K562 (cell line): ENCODE data around the gene GATAD2B. TPM values are rescaled to one million over a fixed set of nuclear protein-coding genes. Genes with fewer than 3 reads are reported as not detected.
A peak's percentile ranks its signal among the peaks of the same experiment; 100 is the strongest.

ENCODE experiments used
- ATAC-seq: fragments of 200-7000 bp; cut with Tn5 transposase; 3 replicates; pipeline ENCODE4 v1.9.1; 2020; ENCODE audit warnings: moderate library complexity
- BruUV-seq: library from RNA; stranded (reverse); fragments of 400-500 nt; replicated peaks from 2 replicates; lab custom pipeline; 2021; lab: Mats Ljungman, UMichigan
- CTCF ChIA-PET: fragments of 300-600 bp; formaldehyde crosslinking; extraction: SDS; loops from one replicate; lab custom pipeline; 2021; ENCODE audit warnings: low intra/inter-chr PET ratio; lab: Yijun Ruan, JAX
- POLR2A ChIA-PET: fragments of 300-600, 350-650 bp; sonication (Branson Sonifier 250); formaldehyde crosslinking; extraction: SDS; loops from one replicate; lab custom pipeline; 2021; ENCODE audit warnings: antibody characterized with exemption, inconsistent platforms; lab: Yijun Ruan, JAX
- DNase-seq, 4 experiments: peaks; one replicate each; pipeline versions ENCODE4 v3.0.0 to v3.0.0-alpha.2; 2011 to 2018; ENCODE audit warnings: low spot score in 3 of 4, mixed read lengths in 3 of 4; ENCODE audit errors: extremely low read depth in 1 of 4
- FAIRE-seq: peaks from 2 replicates; lab custom pipeline; 2011; peaks lifted over from hg19 to GRCh38; lab: Jason Lieb, UNC
- H2AFZ ChIP-seq: 2 replicates; pipeline ENCODE4 v1.6.0; 2011; ENCODE audit warnings: low read depth, low read length, control low read depth, inconsistent platforms
- H3K27ac ChIP-seq: fragments of 200-600 bp; 3 replicates; pipeline ENCODE4 v1.8.0; 2011; ENCODE audit warnings: low read depth, mild to moderate bottlenecking, control low read depth, inconsistent platforms, low read length, moderate library complexity, mixed read lengths; ENCODE audit errors: extremely low read depth
- H3K27me3 ChIP-seq, 2 experiments: fragments of 300-600 bp in 1 of 2; 2 replicates in 1 of 2; 3 replicates in 1 of 2; pipeline versions ENCODE4 v1.6.0 to v1.8.0; 2011; ENCODE audit warnings: inconsistent platforms in 2 of 2, low read length in 2 of 2, mild to moderate bottlenecking in 1 of 2, mixed read lengths in 1 of 2, moderate library complexity in 1 of 2; ENCODE audit not compliant: control insufficient read depth in 2 of 2, insufficient read depth in 2 of 2
- H3K36me3 ChIP-seq: fragments of 300-600 bp; 3 replicates; pipeline ENCODE4 v1.8.0; 2011; ENCODE audit warnings: mild to moderate bottlenecking, low read length, inconsistent platforms; ENCODE audit not compliant: control insufficient read depth, insufficient read depth
- H3K4me1 ChIP-seq, 2 experiments: fragments of 200-600 bp in 1 of 2; replicated peaks in 1 of 2; 2 replicates in 1 of 2; 3 replicates in 1 of 2; pipeline versions ENCODE4 v1.5.1 to v1.8.0; 2011; ENCODE audit warnings: inconsistent platforms in 2 of 2, low read length in 2 of 2, mild to moderate bottlenecking in 1 of 2, mixed read lengths in 1 of 2, moderate library complexity in 1 of 2; ENCODE audit not compliant: control insufficient read depth in 2 of 2, insufficient read depth in 2 of 2
- H3K4me2 ChIP-seq: 2 replicates; pipeline ENCODE4 v1.6.1; 2011; ENCODE audit warnings: low read length, control low read depth, inconsistent platforms, mixed read lengths; ENCODE audit not compliant: insufficient read depth
- H3K4me3 ChIP-seq: fragments of 200-600 bp; sonication (generic), shearing (Covaris generic); 2 replicates; pipeline ENCODE4 v1.5.1; 2016; ENCODE audit warnings: control low read depth, inconsistent platforms
- H3K79me2 ChIP-seq: fragments of 200-600 bp; 3 replicates; pipeline ENCODE4 v1.8.0; 2011; ENCODE audit warnings: low read length, inconsistent platforms; ENCODE audit not compliant: control insufficient read depth, insufficient read depth
- H3K9ac ChIP-seq, 2 experiments: 2 replicates each; pipeline versions ENCODE4 v1.6.0 to v1.6.1; 2011; ENCODE audit warnings: low read depth in 2 of 2, low read length in 2 of 2, control low read depth in 1 of 2, inconsistent platforms in 1 of 2, mild to moderate bottlenecking in 1 of 2, mixed read lengths in 1 of 2; ENCODE audit not compliant: insufficient read depth in 1 of 2
- H3K9me1 ChIP-seq: one replicate; pipeline ENCODE4 v1.6.0; 2011; ENCODE audit warnings: inconsistent platforms, mild to moderate bottlenecking, low read length, moderate library complexity; ENCODE audit not compliant: control insufficient read depth, insufficient read depth
- H3K9me3 ChIP-seq: replicated peaks from 2 replicates; pipeline ENCODE4 v1.5.1; 2011; ENCODE audit warnings: low read depth, low read length, inconsistent platforms; ENCODE audit not compliant: control insufficient read depth, insufficient read depth
- H4K20me1 ChIP-seq: replicated peaks from 2 replicates; pipeline ENCODE4 v1.6.1; 2011; ENCODE audit warnings: low read length, inconsistent platforms, mixed read lengths; ENCODE audit not compliant: control insufficient read depth, insufficient read depth
- ATF6 ChIP-seq: sonication (generic); formaldehyde crosslinking; IDR thresholded peaks from 2 replicates; pipeline ENCODE4 v1.4.0; 2020; ENCODE audit warnings: mild to moderate bottlenecking, missing genetic modification reagents
- CBX8 ChIP-seq: fragments of 200-600 bp; sonication (generic); IDR thresholded peaks from 2 replicates; pipeline ENCODE4 v1.6.1; 2012; ENCODE audit warnings: borderline replicate concordance, mixed run types, low read depth, mild to moderate bottlenecking, moderate library complexity, mixed read lengths, low read length, control low read depth, inconsistent platforms; ENCODE audit not compliant: poor library complexity, severe bottlenecking; ENCODE audit errors: extremely low read depth
- FOXK1 ChIP-seq: sonication (generic); formaldehyde crosslinking; IDR thresholded peaks from 2 replicates; pipeline ENCODE4 v1.8.0; 2022; ENCODE audit warnings: missing genetic modification reagents, mild to moderate bottlenecking, borderline replicate concordance
- HOMEZ ChIP-seq: fragments of 250-450 bp; sonication (Bioruptor Pico); IDR thresholded peaks from 2 replicates; pipeline ENCODE4 v1.4.0; 2020; ENCODE audit warnings: mild to moderate bottlenecking, moderate library complexity
- MED1 ChIP-seq: sonication (generic); formaldehyde crosslinking; IDR thresholded peaks from 2 replicates; pipeline ENCODE4 v1.8.1; 2023; ENCODE audit warnings: missing genetic modification reagents, borderline replicate concordance
- NFIC ChIP-seq: fragments of 450-650 bp; IDR thresholded peaks from 2 replicates; pipeline ENCODE4 v1.6.1; 2017; ENCODE audit warnings: mild to moderate bottlenecking, inconsistent platforms
- NUFIP1 ChIP-seq: fragments of 450-650 bp; IDR thresholded peaks from 2 replicates; pipeline ENCODE4 v1.6.1; 2018; ENCODE audit not compliant: partially characterized antibody
- PATZ1 ChIP-seq: fragments of 250-450 bp; sonication (Bioruptor Pico); IDR thresholded peaks from 2 replicates; pipeline ENCODE4 v1.5.0; 2020; ENCODE audit warnings: mild to moderate bottlenecking, borderline replicate concordance
- POLR2G ChIP-seq: fragments of 200-400 bp; formaldehyde crosslinking; IDR thresholded peaks from 2 replicates; pipeline ENCODE4 v1.6.1; 2017; ENCODE audit warnings: low read depth, mild to moderate bottlenecking, antibody characterized with exemption, low read length, moderate library complexity
- RAD51 ChIP-seq: fragments of 450-650 bp; IDR thresholded peaks from 2 replicates; pipeline ENCODE4 v1.7.1; 2016; ENCODE audit warnings: low read depth, mild to moderate bottlenecking, borderline replicate concordance
- SMARCC2 ChIP-seq: fragments of 450-650 bp; IDR thresholded peaks from 2 replicates; pipeline ENCODE4 v1.6.1; 2017; ENCODE audit warnings: antibody characterized with exemption, moderate library complexity, mild to moderate bottlenecking, low read depth
- TEAD1 ChIP-seq, 2 experiments: fragments of 450-650 bp in 1 of 2; sonication (generic) in 1 of 2; formaldehyde crosslinking; IDR thresholded peaks; 2 replicates each; pipeline versions ENCODE4 v1.4.0 to v1.8.0; 2020 to 2022; ENCODE audit warnings: mild to moderate bottlenecking in 2 of 2, missing genetic modification reagents in 1 of 2
- TRIM24 ChIP-seq, 2 experiments: fragments of 450-650 bp; IDR thresholded peaks; 2 replicates each; pipeline ENCODE4 v1.6.1; 2016
- WGBS: fragments of 100-300 bp; shearing (Covaris generic); methylation state at CpG from one replicate; pipeline ENCODE4 v1.1.6; 2016; ENCODE audit warnings: low coverage, mixed read lengths; ENCODE audit not compliant: insufficient coverage; ENCODE audit errors: missing lambda C conversion rate; 5-methylcytosine and 5-hydroxymethylcytosine counted together
- in situ Hi-C: fragments of 300-500 bp; cut with MboI; formaldehyde crosslinking; loops from 4 replicates; pipeline ENCODE4 v1.15.0; 2018; ENCODE audit warnings: inconsistent platforms, mixed read lengths
- intact Hi-C: fragments of 100-400 bp; cut with micrococcal nuclease; formaldehyde crosslinking; loops from 2 replicates; pipeline ENCODE4 v1.14.2; 2022
- polyA plus RNA-seq, 8 experiments: library from polyadenylated mRNA; depleted of rRNA in 4 of 8; stranded (reverse) in 5 of 8; unstranded in 3 of 8; fragments of >200 nt; fragmentation: Nextera tagmentation in 2 of 8; fragmentation: Illumina TruSeq in 1 of 8; extraction: Ambion mirVana in 2 of 8; extraction: Trizol in 1 of 8; gene quantifications; 2 replicates each; pipeline versions ENCODE4 v1.2.1 to v1.2.3, GENCODE V29; 2011 to 2014; ENCODE audit warnings: inconsistent platforms in 1 of 8, missing spikeins in 1 of 8
- total RNA-seq, 7 experiments: library from RNA; depleted of rRNA in 6 of 7; stranded (reverse); fragments of >200 nt in 6 of 7; fragmentation: Illumina TruSeq in 2 of 7; extraction: Trizol in 2 of 7; gene quantifications; 2 replicates each; pipeline versions ENCODE4 v1.2.1 to v1.2.3, GENCODE V29; 2011 to 2021; ENCODE audit warnings: low replicate concordance in 1 of 7

Gene GATAD2B
- total and polyA plus RNA-seq, 9 of the 15 experiments (the other 6 are each of a cell fraction or from before 2014, with no cell fraction given), result 1.5 to 40.2 (median 4.9) TPM

GRCh38 chr1:153801786-153802697, 120.7 kb downstream of the GATAD2B start:
- H3K36me3 ChIP-seq, result peaks cover 11% of the 10 kb centered on the region; the same call in 2 of the 3 replicates
- in situ Hi-C loops, result no loop called here
- BruUV-seq, result no TSS peak
- DNase-seq, result no peak
- H3K27ac ChIP-seq, result no peak overlapping the region
- no peak for FAIRE-seq
- H2AFZ ChIP-seq, result no peak overlapping the region
- TF ChIP-seq POLR2G (peak; percentile 21; the same call in 1 of the 2 replicates), TEAD1 (CRISPR knock-in tag; IDR thresholded peaks at IDR 0.05) (no peak), NFIC (peak; percentile 21; the same call in 1 of the 2 replicates), CBX8 (no peak), TRIM24 (IDR thresholded peaks at IDR 0.05) (no peak), FOXK1 (no peak), MED1 (CRISPR knock-in tag) (no peak), RAD51 (no peak), PATZ1 (CRISPR knock-in tag) (no peak), NUFIP1 (no peak), HOMEZ (CRISPR knock-in tag) (no peak), ATF6 (CRISPR knock-in tag) (no peak), SMARCC2 (no peak)
- H3K4me2 ChIP-seq, result no peak overlapping the region
- no peaks in the 10 kb centered on the region for H3K27me3 ChIP-seq
- ChIA-PET CTCF (no interaction called here), POLR2A (interaction anchor here (0.6 to 2.7 kb wide), 5 partner anchors 9 to 188 kb away, joined by 3 to 9 read pairs (median 4); partner anchors contain the start of gene RPS27)
- WGBS, result 70% methylated on average over 7 of the region's 7 CpGs
- H4K20me1 ChIP-seq, result no peaks in the 10 kb centered on the region
- peaks cover 17 to 18% of the 10 kb centered on the region in 2 experiments; a peak in 4 of 5 replicates for H3K4me1 ChIP-seq
- intact Hi-C loops, result no loop called here
- 0 out of 4 replicates have a peak overlapping the region, but pooled peaks of 1 of the 2 experiments have one; percentile 11 for H3K9ac ChIP-seq
- H3K4me3 ChIP-seq, result no peak overlapping the region
- no peaks in the 10 kb centered on the region for H3K9me3 ChIP-seq
- no peaks in the 10 kb centered on the region for H3K9me1 ChIP-seq
- no peaks in the 10 kb centered on the region for H3K79me2 ChIP-seq
- no peak for ATAC-seq
